ENCODE data around the gene SLC5A11. TPM values are rescaled to one million over a fixed set of nuclear protein-coding genes. Genes with fewer than 3 reads are reported as not detected.

Gene SLC5A11
- total RNA-seq, 1 experiment from 2014 or later, result 0.47 TPM

GRCh38 chr16:24837969-24838368 lies 7.8 kb upstream of the SLC5A11 start:
- Histone ChIP-seq H3K9me2 (ENCODE audit: insufficient read depth) (no peaks in the 10 kb centered on the region), H3K4me1 (ENCODE audit: control insufficient read depth in 1 of 2, insufficient read depth in 2 of 2, low read length in 2 of 2) (peaks cover 0 to 19% of the 10 kb centered on the region in 2 experiments; a peak in 2 of 4 replicates), H4K20me1 (ENCODE audit: insufficient read depth) (no peaks in the 10 kb centered on the region), H3K27ac (ENCODE audit: low read depth, low read length) (no peak overlapping the region), H2AFZ (ENCODE audit: low read depth, low read length, poor library complexity, severe bottlenecking) (no peak overlapping the region), H3K9ac (ENCODE audit: low read length) (no peak overlapping the region), H3K4me2 (ENCODE audit: low read length) (no peak overlapping the region), H3K4me3 (replicated peaks in 1 of 2; ENCODE audit: low read depth in 1 of 2, low read length in 2 of 2) (no peak overlapping the region), H3K36me3 (ENCODE audit: control insufficient read depth in 1 of 2, insufficient read depth in 2 of 2, low read length in 2 of 2) (no peaks in the 10 kb centered on the region), H3K9me3 (ENCODE audit: control insufficient read depth in 1 of 2, insufficient read depth in 1 of 2, low read depth in 1 of 2, low read length in 2 of 2) (no peaks in the 10 kb centered on the region), H3K79me2 (ENCODE audit: insufficient read depth, low read length) (no peaks in the 10 kb centered on the region), H3K27me3 (ENCODE audit: insufficient read depth, low read length) (no peaks in the 10 kb centered on the region)
- POLR2A ChIA-PET, result no interaction called here
- ATAC-seq (no peak), DNase-seq (ENCODE audit: low read depth, low spot score) (no peak)
- intact Hi-C loops (cut with micrococcal nuclease), result no loop called here
- RAD21 ChIA-PET (ENCODE audit: low non-redundant PET in 1 of 2, low total read pairs in 2 of 2, uncharacterized antibody in 2 of 2, unreplicated experiment in 2 of 2), result no interaction called here
- TF ChIP-seq, protein P1, sequence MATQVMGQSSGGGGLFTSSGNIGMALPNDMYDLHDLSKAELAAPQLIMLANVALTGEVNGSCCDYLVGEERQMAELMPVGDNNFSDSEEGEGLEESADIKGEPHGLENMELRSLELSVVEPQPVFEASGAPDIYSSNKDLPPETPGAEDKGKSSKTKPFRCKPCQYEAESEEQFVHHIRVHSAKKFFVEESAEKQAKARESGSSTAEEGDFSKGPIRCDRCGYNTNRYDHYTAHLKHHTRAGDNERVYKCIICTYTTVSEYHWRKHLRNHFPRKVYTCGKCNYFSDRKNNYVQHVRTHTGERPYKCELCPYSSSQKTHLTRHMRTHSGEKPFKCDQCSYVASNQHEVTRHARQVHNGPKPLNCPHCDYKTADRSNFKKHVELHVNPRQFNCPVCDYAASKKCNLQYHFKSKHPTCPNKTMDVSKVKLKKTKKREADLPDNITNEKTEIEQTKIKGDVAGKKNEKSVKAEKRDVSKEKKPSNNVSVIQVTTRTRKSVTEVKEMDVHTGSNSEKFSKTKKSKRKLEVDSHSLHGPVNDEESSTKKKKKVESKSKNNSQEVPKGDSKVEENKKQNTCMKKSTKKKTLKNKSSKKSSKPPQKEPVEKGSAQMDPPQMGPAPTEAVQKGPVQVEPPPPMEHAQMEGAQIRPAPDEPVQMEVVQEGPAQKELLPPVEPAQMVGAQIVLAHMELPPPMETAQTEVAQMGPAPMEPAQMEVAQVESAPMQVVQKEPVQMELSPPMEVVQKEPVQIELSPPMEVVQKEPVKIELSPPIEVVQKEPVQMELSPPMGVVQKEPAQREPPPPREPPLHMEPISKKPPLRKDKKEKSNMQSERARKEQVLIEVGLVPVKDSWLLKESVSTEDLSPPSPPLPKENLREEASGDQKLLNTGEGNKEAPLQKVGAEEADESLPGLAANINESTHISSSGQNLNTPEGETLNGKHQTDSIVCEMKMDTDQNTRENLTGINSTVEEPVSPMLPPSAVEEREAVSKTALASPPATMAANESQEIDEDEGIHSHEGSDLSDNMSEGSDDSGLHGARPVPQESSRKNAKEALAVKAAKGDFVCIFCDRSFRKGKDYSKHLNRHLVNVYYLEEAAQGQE (IDR thresholded peaks at IDR 0.05; ENCODE audit: low read depth), result no peak
- no peak for TF ChIP-seq JUND (IDR thresholded peaks at IDR 0.05)
- no peak for TF ChIP-seq SRF (IDR thresholded peaks at IDR 0.05; ENCODE audit: low read depth)
- TF ChIP-seq EZH2 (IDR thresholded peaks at IDR 0.05), result no peak
- BruUV-seq (replicated peaks), result no TSS peak
- CTCF ChIA-PET, result no interaction called here

GRCh38 chr16:24838554-24839266 lies 7.1 kb upstream of the SLC5A11 start:
- no peak overlapping the region for H3K27ac ChIP-seq (ENCODE audit: low read depth, low read length)
- no peak for TF ChIP-seq RAD21 (IDR thresholded peaks at IDR 0.05; ENCODE audit: low read depth)
- no peak for TF ChIP-seq SIN3A (IDR thresholded peaks at IDR 0.05; ENCODE audit: low read depth)
- no peak overlapping the region for H2AFZ ChIP-seq (ENCODE audit: low read depth, low read length, poor library complexity, severe bottlenecking)
- H3K36me3 ChIP-seq (ENCODE audit: control insufficient read depth in 1 of 2, insufficient read depth in 2 of 2, low read length in 2 of 2), result no peaks in the 10 kb centered on the region
- no peak overlapping the region for H3K9ac ChIP-seq (ENCODE audit: low read length)
- peak overlapping the region; percentile 32 for H3K4me2 ChIP-seq (ENCODE audit: low read length)
- no peaks in the 10 kb centered on the region for H4K20me1 ChIP-seq (ENCODE audit: insufficient read depth)
- RAD21 ChIA-PET (ENCODE audit: low non-redundant PET in 1 of 2, low total read pairs in 2 of 2, uncharacterized antibody in 2 of 2, unreplicated experiment in 2 of 2), result no interaction called here
- POLR2A ChIA-PET, result no interaction called here
- no peaks in the 10 kb centered on the region for H3K9me2 ChIP-seq (ENCODE audit: insufficient read depth)
- CTCF ChIA-PET, result no interaction called here
- H3K79me2 ChIP-seq (ENCODE audit: insufficient read depth, low read length), result no peaks in the 10 kb centered on the region
- peaks cover 0 to 20% of the 10 kb centered on the region in 2 experiments; a peak in 2 of 4 replicates for H3K4me1 ChIP-seq (ENCODE audit: control insufficient read depth in 1 of 2, insufficient read depth in 2 of 2, low read length in 2 of 2)
- ATAC-seq (no peak), DNase-seq (ENCODE audit: low read depth, low spot score) (no peak)
- H3K9me3 ChIP-seq (ENCODE audit: control insufficient read depth in 1 of 2, insufficient read depth in 1 of 2, low read depth in 1 of 2, low read length in 2 of 2), result no peaks in the 10 kb centered on the region
- BruUV-seq (replicated peaks), result no TSS peak
- H3K4me3 ChIP-seq (replicated peaks in 1 of 2; ENCODE audit: low read depth in 1 of 2, low read length in 2 of 2), result no peak overlapping the region
- intact Hi-C loops (cut with micrococcal nuclease), result no loop called here
- H3K27me3 ChIP-seq (ENCODE audit: insufficient read depth, low read length), result no peaks in the 10 kb centered on the region

Data from HCT116 (cell line).